ENCODE measurements around the gene LSM11.

LSM11 gene

GRCh38 chr5:157729858-157730257 lies 13.7 kb upstream of the LSM11 start:
- CTCF ChIA-PET = no interaction called here
- no peak for DNase-seq (ENCODE audit: low spot score)
- POLR2A ChIA-PET (ENCODE audit: low non-redundant PET) = no interaction called here
- no peak overlapping the region for H3K27ac ChIP-seq
- TF ChIP-seq CTCF (conservative IDR thresholded peaks at IDR 0.05; ENCODE audit: low read depth) = no peak

DNA sequence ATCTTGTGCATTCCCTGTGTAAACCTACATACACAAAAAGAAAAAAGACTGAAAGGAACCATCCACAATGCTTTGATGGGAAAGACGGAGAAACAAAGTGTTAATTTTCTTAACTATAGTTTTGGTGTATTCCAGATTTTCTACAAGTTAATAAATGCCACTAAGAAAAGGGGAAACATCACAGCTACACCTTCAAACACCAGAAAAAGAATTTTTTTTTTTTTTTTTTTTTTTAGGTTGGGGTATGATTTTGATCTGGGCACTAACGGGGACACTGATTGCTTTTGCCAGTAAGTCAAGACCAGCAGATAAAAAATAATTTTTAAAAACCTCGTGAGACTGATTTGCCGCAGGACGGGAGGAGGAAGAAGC lies 12.6 kb upstream of the LSM11 start:
- ChIA-PET POLR2A (ENCODE audit: low non-redundant PET) (interaction anchor here (0.9 to 1.0 kb wide), 2 partner anchors 10 to 13 kb away, joined by 4 to 7 read pairs; no protein-coding TSS in a partner anchor), CTCF (interaction anchor here (0.6 to 2.1 kb wide), 2 partner anchors 13 to 54 kb away, joined by 5 to 9 read pairs; partner anchors contain the start of gene LSM11)
- no peak for DNase-seq (ENCODE audit: low spot score)
- H3K27ac ChIP-seq = peak overlapping the region; percentile 92
- TF ChIP-seq CTCF (conservative IDR thresholded peaks at IDR 0.05; ENCODE audit: low read depth) = no peak

GRCh38 chr5:157731272-157732129 lies 12.0 kb upstream of the LSM11 start, which contains the start of gene THG1L:
THG1L (plus strand) TSS chr5:157731420; CDS start chr5:157731441, 21 bp downstream.
- H3K27ac ChIP-seq = peak within 1 kb of the TSS; percentile 92
- no peak for TF ChIP-seq CTCF (conservative IDR thresholded peaks at IDR 0.05; ENCODE audit: low read depth)
- ChIA-PET POLR2A (ENCODE audit: low non-redundant PET) (interaction anchor here (0.9 to 1.0 kb wide), 2 partner anchors 10 to 13 kb away, joined by 4 to 7 read pairs; no protein-coding TSS in a partner anchor), CTCF (interaction anchor here (0.6 to 2.1 kb wide), 2 partner anchors 12 to 252 kb away, joined by 6 to 9 read pairs; partner anchors contain the start of gene LSM11)
- DNase-seq (ENCODE audit: low spot score) = peak; percentile 100

GRCh38 chr5:157732130-157732514 lies 11.4 kb upstream of the LSM11 start:
- POLR2A ChIA-PET (ENCODE audit: low non-redundant PET) = interaction anchor here (1.0 kb wide), 1 partner anchor 9 kb away, joined by 7 read pairs; no protein-coding TSS in a partner anchor
- no peak overlapping the region for H3K27ac ChIP-seq
- CTCF ChIA-PET = interaction anchor here (0.6 to 2.1 kb wide), 2 partner anchors 12 to 252 kb away, joined by 6 to 9 read pairs; partner anchors contain the start of gene LSM11
- no peak for TF ChIP-seq CTCF (conservative IDR thresholded peaks at IDR 0.05; ENCODE audit: low read depth)
- no peak for DNase-seq (ENCODE audit: low spot score)

DNA sequence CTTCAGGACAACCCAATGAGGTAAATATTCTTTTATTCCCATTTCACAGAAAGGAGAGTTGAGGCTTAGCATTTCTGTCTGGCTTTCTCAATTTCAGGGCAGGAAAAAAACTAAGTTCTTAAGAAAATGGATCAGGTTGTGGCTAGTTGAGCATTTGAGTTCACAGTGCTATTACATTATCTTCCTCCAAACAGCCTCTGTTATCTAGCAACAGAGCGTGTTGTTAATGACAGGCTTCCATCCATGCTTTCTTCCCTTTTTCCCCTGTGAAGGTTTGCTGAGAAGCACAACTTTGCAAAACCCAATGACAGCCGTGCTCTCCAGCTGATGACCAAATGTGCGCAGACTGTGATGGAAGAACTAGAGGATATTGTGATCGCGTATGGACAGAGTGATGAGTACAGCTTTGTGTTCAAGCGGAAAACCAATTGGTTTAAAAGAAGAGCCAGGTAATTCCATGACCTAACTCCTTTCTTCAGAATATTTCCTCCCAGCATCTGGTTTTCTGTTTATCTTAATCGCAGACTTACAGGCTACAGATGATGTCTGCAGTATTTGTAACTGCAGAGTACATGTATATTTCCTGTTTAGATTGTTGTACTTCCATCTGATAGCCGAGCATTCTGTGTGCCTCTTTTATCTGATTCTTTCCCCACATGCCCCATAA lies 10.8 kb upstream of the LSM11 start:
- H3K27ac ChIP-seq = no peak overlapping the region
- no peak for DNase-seq (ENCODE audit: low spot score)
- ChIA-PET CTCF (interaction anchor here (0.5 to 2.1 kb wide), 2 partner anchors 11 to 1139 kb away, joined by 6 to 9 read pairs; partner anchors contain the start of gene LSM11), POLR2A (ENCODE audit: low non-redundant PET) (no interaction called here)
- TF ChIP-seq CTCF (conservative IDR thresholded peaks at IDR 0.05; ENCODE audit: low read depth) = no peak

- DNase-seq (ENCODE audit: low spot score) = no peak
- no peak overlapping the region for H3K27ac ChIP-seq
- no peak for TF ChIP-seq CTCF (conservative IDR thresholded peaks at IDR 0.05; ENCODE audit: low read depth)
- CTCF ChIA-PET = interaction anchor here (0.6 to 1.5 kb wide), 2 partner anchors 8 to 437 kb away, joined by 4 to 6 read pairs; no protein-coding TSS in a partner anchor
- POLR2A ChIA-PET (ENCODE audit: low non-redundant PET) = no interaction called here
These were observed 9.1 kb upstream of the LSM11 start for GRCh38 chr5:157734436-157734835.

Measured in RWPE1 (cell line).